B cell (primary cell): ENCODE data around the gene MUL1. TPM values are rescaled to one million over a fixed set of nuclear protein-coding genes. Genes with fewer than 3 reads are reported as not detected.

Source experiments
- ATAC-seq: fragments of 200-7000 bp; cut with Tn5 transposase; one replicate; pipeline ENCODE4 v1.10.0; 2021; ENCODE audit warnings: low read depth, mild to moderate bottlenecking, moderate number of reproducible peaks, moderate library complexity
- CTCF ChIA-PET: fragments of 350-600 bp; sonication (Branson Sonifier 250); formaldehyde crosslinking; loops from one replicate; lab custom pipeline; 2021; ENCODE audit warnings: antibody characterized with exemption, inconsistent platforms; lab: Charles Lee
- POLR2A ChIA-PET: fragments of 350-600 bp; sonication (Branson Sonifier 250); formaldehyde crosslinking; loops from one replicate; lab custom pipeline; 2021; ENCODE audit warnings: antibody characterized with exemption; lab: Charles Lee
- DNase-seq: peaks from one replicate; pipeline ENCODE4 v3.0.0; 2013
- H2AFZ ChIP-seq: 2 replicates; pipeline ENCODE4 v1.6.1; 2012; ENCODE audit warnings: mild to moderate bottlenecking, low read depth, low read length; ENCODE audit not compliant: insufficient read depth, poor library complexity, severe bottlenecking
- H3K27ac ChIP-seq, 2 donors: 1 replicate in 1 of 2; 2 replicates in 1 of 2; pipeline ENCODE4 v1.5.1; 2012 to 2013; ENCODE audit warnings: low read length in 2 of 2, mild to moderate bottlenecking in 2 of 2, moderate library complexity in 1 of 2
- H3K27me3 ChIP-seq, 4 experiments: fragments of 200-600 bp in 1 of 4; sonication (generic) in 1 of 4; replicated peaks in 1 of 4; 1 replicate in 2 of 4; 2 replicates in 2 of 4; pipeline versions ENCODE4 v1.6.1 to v1.7.0; 2013 to 2016; ENCODE audit warnings: low read length in 3 of 4, mild to moderate bottlenecking in 2 of 4, mixed read lengths in 1 of 4, moderate library complexity in 1 of 4; ENCODE audit not compliant: insufficient read depth in 4 of 4, control insufficient read depth in 3 of 4; ENCODE audit errors: control extremely low read depth in 1 of 4
- H3K36me3 ChIP-seq, 2 experiments: replicated peaks in 1 of 2; 1 replicate in 1 of 2; 2 replicates in 1 of 2; pipeline versions ENCODE4 v1.6.1 to v1.7.1; 2013; ENCODE audit warnings: low read length in 1 of 2; ENCODE audit not compliant: insufficient read depth in 2 of 2, control insufficient read depth in 1 of 2; ENCODE audit errors: control extremely low read depth in 1 of 2, extremely low read depth in 1 of 2
- H3K4me1 ChIP-seq, 2 donors: fragments of 200-600 bp in 1 of 2; sonication (generic) in 1 of 2; 1 replicate in 1 of 2; 2 replicates in 1 of 2; pipeline versions ENCODE4 v1.5.1 to v1.6.1; 2013 to 2017; ENCODE audit warnings: low read length in 2 of 2; ENCODE audit not compliant: control insufficient read depth in 2 of 2, insufficient read depth in 2 of 2
- H3K4me2 ChIP-seq: replicated peaks from 2 replicates; pipeline ENCODE3; 2012; ENCODE audit warnings: mild to moderate bottlenecking, low read depth, low read length; ENCODE audit not compliant: poor library complexity, severe bottlenecking
- H3K4me3 ChIP-seq, 5 experiments: fragments of 200-600 bp in 1 of 5; sonication (generic) in 1 of 5; 1 replicate in 3 of 5; 2 replicates in 2 of 5; pipeline versions ENCODE4 v1.5.1 to v1.7.0; 2011 to 2016; ENCODE audit warnings: low read length in 4 of 5, mild to moderate bottlenecking in 4 of 5, low read depth in 2 of 5, control low read depth in 1 of 5, moderate library complexity in 1 of 5; ENCODE audit not compliant: insufficient read depth in 1 of 5; ENCODE audit errors: control extremely low read depth in 1 of 5, extremely low read depth in 1 of 5
- H3K79me2 ChIP-seq: fragments of 200-600 bp; sonication (generic); one replicate; pipeline ENCODE4 v1.6.0; 2016; ENCODE audit warnings: low read length; ENCODE audit not compliant: control insufficient read depth, insufficient read depth
- H3K9ac ChIP-seq: fragments of 200-600 bp; sonication (generic); 2 replicates; pipeline ENCODE4 v1.6.1; 2017; ENCODE audit warnings: mild to moderate bottlenecking, low read length, moderate library complexity
- H3K9me3 ChIP-seq, 3 donors: one replicate each; pipeline versions ENCODE4 v1.6.1 to v1.7.1; 2013; ENCODE audit warnings: low read length in 2 of 3; ENCODE audit not compliant: control insufficient read depth in 2 of 3, insufficient read depth in 1 of 3; ENCODE audit errors: control extremely low read depth in 1 of 3
- H4K20me1 ChIP-seq: 2 replicates; pipeline ENCODE4 v1.6.0; 2012; ENCODE audit warnings: mild to moderate bottlenecking, low read length; ENCODE audit not compliant: insufficient read depth, control insufficient read depth, poor library complexity, severe bottlenecking
- H3K27ac Mint-ChIP-seq: one replicate; pipeline ENCODE4 v1.8.0; 2021; ENCODE audit warnings: mixed read lengths
- H3K27me3 Mint-ChIP-seq: one replicate; pipeline ENCODE4 v1.8.0; 2021; ENCODE audit warnings: mixed read lengths
- H3K4me1 Mint-ChIP-seq: one replicate; pipeline ENCODE4 v1.8.0; 2021; ENCODE audit warnings: mixed read lengths
- H3K4me3 Mint-ChIP-seq: one replicate; pipeline ENCODE4 v1.8.0; 2021; ENCODE audit warnings: mixed read lengths
- H3K9me3 Mint-ChIP-seq: one replicate; pipeline ENCODE4 v1.8.0; 2022; ENCODE audit warnings: mixed read lengths; ENCODE audit not compliant: insufficient read depth
- CTCF ChIP-seq: fragments of 200-600 bp; IDR thresholded peaks from one replicate; pipeline ENCODE4 v1.8.0; 2022; ENCODE audit warnings: antibody characterized with exemption, mild to moderate bottlenecking
- EZH2 ChIP-seq: IDR thresholded peaks from 2 replicates; pipeline ENCODE4 v1.6.1; 2012; ENCODE audit warnings: borderline replicate concordance, low read depth, mild to moderate bottlenecking, moderate library complexity, low read length; ENCODE audit not compliant: insufficient read depth, poor library complexity, severe bottlenecking
- WGBS: methylation state at CpG from one replicate; pipeline ENCODE4 v1.1.5; 2013; ENCODE audit warnings: missing lambda C conversion rate; ENCODE audit not compliant: insufficient coverage; 5-methylcytosine and 5-hydroxymethylcytosine counted together
- intact Hi-C: fragments of 100-400 bp; cut with micrococcal nuclease; formaldehyde crosslinking; loops from one replicate; pipeline ENCODE4 v1.10.0; 2022
- polyA plus RNA-seq: library from polyadenylated mRNA; depleted of rRNA; stranded (reverse); fragments of >200 nt; gene quantifications from 2 replicates; pipeline ENCODE4 v1.2.3, GENCODE V29; 2012
- total RNA-seq, 2 donors: library from RNA; stranded (reverse); fragments of 120-200 nt in 1 of 2; gene quantifications; 1 replicate in 1 of 2; 2 replicates in 1 of 2; pipeline versions ENCODE4 v1.2.3 to v1.2.4, GENCODE V29; 2013 to 2022

Gene MUL1
- total and polyA plus RNA-seq, 2 donors (not counting 1 experiment from before 2014, with no cell fraction given), result 11.4 to 23.9 TPM

- no peak overlapping the region for H3K27ac Mint-ChIP-seq
- Histone ChIP-seq H3K27me3 (peaks cover 0 to 73% (median 25%) of the 10 kb centered on the region in 4 experiments), H3K36me3 (no peaks in the 10 kb centered on the region)
Measured at GRCh38 chr1:20481643-20482498, 26.1 kb downstream of the MUL1 start.

More at GRCh38 chr1:20481643-20482498, 26.1 kb downstream of the MUL1 start:
- Histone ChIP-seq H3K9me3 (peaks cover 0 to 13% (median 0%) of the 10 kb centered on the region in 3 donors), H2AFZ (no peak overlapping the region), H4K20me1 (no peaks in the 10 kb centered on the region), H3K79me2 (no peaks in the 10 kb centered on the region), H3K4me1 (peaks cover 22 to 23% of the 10 kb centered on the region in 2 donors), H3K9ac (no peak overlapping the region), H3K4me3 (no peak overlapping the region), H3K27ac (no peak overlapping the region), H3K4me2 (no peak overlapping the region)
- POLR2A ChIA-PET, result no interaction called here
- no peak for DNase-seq
- CTCF ChIA-PET, result no interaction called here
- no peak for TF ChIP-seq EZH2
- TF ChIP-seq CTCF, result no peak
- Mint-ChIP-seq H3K9me3 (no peaks in the 10 kb centered on the region), H3K4me3 (no peak overlapping the region), H3K27me3 (peaks cover 63% of the 10 kb centered on the region), H3K4me1 (peaks cover 14% of the 10 kb centered on the region)
- intact Hi-C loops, result no loop called here
- 60% methylated on average over 8 of the region's 10 CpGs for WGBS
- ATAC-seq, result no peak
